ENCODE results near the gene TMEM37. TPM values are rescaled to one million over a fixed set of nuclear protein-coding genes. Genes with fewer than 3 reads are reported as not detected.

Gene TMEM37
- total and polyA plus RNA-seq, 4 donors: 17.6 to 125 (median 37.4) TPM

DNA sequence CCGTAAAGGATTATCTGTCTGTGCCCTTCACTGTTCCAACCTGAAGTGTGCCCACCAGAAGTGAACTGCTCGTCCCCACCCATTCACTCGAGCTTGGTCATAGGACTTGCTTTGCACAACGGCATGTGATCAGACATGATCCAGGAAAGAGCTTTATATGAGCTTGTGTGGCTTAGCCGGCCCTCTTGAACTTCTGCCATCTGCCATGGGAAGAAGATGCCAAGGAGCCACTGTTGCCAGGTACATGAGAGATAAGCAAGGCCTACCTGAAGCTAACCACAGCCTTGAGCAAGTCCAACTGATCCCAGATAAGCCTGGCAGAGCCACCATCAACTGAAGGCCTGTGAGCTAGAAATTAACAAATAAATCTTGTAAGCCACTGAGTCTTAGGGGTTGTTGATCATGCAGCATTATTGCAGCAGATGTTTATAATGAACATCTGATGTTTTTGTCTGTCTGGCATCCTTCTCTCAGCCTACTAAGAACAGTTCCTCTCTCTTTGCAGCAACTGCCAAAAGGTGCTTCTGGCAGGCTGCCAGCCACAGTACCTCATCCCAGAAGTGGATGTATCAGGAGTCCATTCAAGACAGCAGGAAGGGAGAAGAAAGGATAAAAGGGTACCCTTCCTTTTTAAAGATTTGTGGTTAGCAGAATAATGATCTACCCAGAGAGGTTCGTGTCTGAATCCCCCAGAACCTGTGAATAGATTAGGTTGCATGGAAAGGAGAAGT, 48.1 kb upstream of the TMEM37 start:
- 90% methylated on average over 6 of the region's 6 CpGs for WGBS
- H3K27me3 ChIP-seq (ENCODE audit: control insufficient read depth in 4 of 4, insufficient read depth in 4 of 4, low read length in 3 of 4): no peaks in the 10 kb centered on the region
- no peak overlapping the region for H3K27ac ChIP-seq (ENCODE audit: low read depth in 1 of 2, low read length in 2 of 2)
- no peaks in the 10 kb centered on the region for H3K9me3 ChIP-seq (ENCODE audit: control insufficient read depth in 4 of 4, low read length in 3 of 4)
- H3K4me1 ChIP-seq (ENCODE audit: control insufficient read depth in 4 of 4, insufficient read depth in 4 of 4, low read length in 3 of 4): peaks cover 0 to 8% (median 4%) of the 10 kb centered on the region in 4 donors
- no peaks in the 10 kb centered on the region for H3K36me3 ChIP-seq (ENCODE audit: control insufficient read depth in 4 of 4, insufficient read depth in 3 of 4, low read depth in 1 of 4, low read length in 3 of 4)
- no peak for DNase-seq (ENCODE audit: low spot score)
- no peak overlapping the region for H3K9ac ChIP-seq (ENCODE audit: low read depth in 1 of 2, low read length in 2 of 2)
- TF ChIP-seq HNF4G (IDR thresholded peaks at IDR 0.05) (no peak), JUND (IDR thresholded peaks at IDR 0.05) (no peak), GABPA (IDR thresholded peaks at IDR 0.05 in 1 of 2, conservative IDR thresholded peaks at IDR 0.05 in 1 of 2) (no peak), EGR1 (IDR thresholded peaks at IDR 0.05; ENCODE audit: low read depth in 2 of 2) (no peak), FOXA1 (IDR thresholded peaks at IDR 0.05) (no peak), RXRA (IDR thresholded peaks at IDR 0.05) (no peak)
- TF ChIP-seq, protein P1, sequence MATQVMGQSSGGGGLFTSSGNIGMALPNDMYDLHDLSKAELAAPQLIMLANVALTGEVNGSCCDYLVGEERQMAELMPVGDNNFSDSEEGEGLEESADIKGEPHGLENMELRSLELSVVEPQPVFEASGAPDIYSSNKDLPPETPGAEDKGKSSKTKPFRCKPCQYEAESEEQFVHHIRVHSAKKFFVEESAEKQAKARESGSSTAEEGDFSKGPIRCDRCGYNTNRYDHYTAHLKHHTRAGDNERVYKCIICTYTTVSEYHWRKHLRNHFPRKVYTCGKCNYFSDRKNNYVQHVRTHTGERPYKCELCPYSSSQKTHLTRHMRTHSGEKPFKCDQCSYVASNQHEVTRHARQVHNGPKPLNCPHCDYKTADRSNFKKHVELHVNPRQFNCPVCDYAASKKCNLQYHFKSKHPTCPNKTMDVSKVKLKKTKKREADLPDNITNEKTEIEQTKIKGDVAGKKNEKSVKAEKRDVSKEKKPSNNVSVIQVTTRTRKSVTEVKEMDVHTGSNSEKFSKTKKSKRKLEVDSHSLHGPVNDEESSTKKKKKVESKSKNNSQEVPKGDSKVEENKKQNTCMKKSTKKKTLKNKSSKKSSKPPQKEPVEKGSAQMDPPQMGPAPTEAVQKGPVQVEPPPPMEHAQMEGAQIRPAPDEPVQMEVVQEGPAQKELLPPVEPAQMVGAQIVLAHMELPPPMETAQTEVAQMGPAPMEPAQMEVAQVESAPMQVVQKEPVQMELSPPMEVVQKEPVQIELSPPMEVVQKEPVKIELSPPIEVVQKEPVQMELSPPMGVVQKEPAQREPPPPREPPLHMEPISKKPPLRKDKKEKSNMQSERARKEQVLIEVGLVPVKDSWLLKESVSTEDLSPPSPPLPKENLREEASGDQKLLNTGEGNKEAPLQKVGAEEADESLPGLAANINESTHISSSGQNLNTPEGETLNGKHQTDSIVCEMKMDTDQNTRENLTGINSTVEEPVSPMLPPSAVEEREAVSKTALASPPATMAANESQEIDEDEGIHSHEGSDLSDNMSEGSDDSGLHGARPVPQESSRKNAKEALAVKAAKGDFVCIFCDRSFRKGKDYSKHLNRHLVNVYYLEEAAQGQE (IDR thresholded peaks at IDR 0.05): no peak
- no peak overlapping the region for H3K4me3 ChIP-seq (ENCODE audit: low read depth in 1 of 3, low read length in 3 of 3)

DNA sequence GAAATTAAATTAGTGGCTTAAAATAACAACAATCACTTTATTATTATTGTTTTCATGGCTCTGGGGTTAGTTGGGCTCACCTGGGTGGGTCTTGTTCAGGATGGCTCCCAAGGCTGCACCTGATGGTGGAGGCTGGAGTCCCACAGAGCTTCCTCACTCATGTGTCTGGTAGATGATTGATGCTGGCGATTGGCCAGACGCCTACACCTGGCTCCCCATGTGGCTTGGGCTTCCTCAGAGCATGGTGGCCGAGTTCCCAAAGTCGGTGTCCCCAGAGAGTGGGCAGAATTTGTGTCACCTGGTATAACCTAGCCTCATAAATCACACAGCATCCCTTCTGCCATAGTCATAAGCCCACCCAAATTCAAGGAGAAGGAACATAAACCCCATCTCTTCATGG, 46.7 kb upstream of the TMEM37 start:
- TF ChIP-seq JUND (IDR thresholded peaks at IDR 0.05) (no peak), HNF4A (conservative IDR thresholded peaks at IDR 0.05) (no peak), FOXA2 (IDR thresholded peaks at IDR 0.05) (no peak), GABPA (IDR thresholded peaks at IDR 0.05 in 1 of 2, conservative IDR thresholded peaks at IDR 0.05 in 1 of 2) (no peak), YY1 (IDR thresholded peaks at IDR 0.05) (no peak), FOXA1 (IDR thresholded peaks at IDR 0.05) (no peak), NR2F2 (IDR thresholded peaks at IDR 0.05) (no peak), HNF4G (IDR thresholded peaks at IDR 0.05) (no peak), RAD21 (IDR thresholded peaks at IDR 0.05) (no peak), EGR1 (IDR thresholded peaks at IDR 0.05; ENCODE audit: low read depth in 2 of 2) (no peak), SP1 (IDR thresholded peaks at IDR 0.05) (no peak)
- TF ChIP-seq, protein P1 (IDR thresholded peaks at IDR 0.05): no peak
- TF ChIP-seq, protein P2, sequence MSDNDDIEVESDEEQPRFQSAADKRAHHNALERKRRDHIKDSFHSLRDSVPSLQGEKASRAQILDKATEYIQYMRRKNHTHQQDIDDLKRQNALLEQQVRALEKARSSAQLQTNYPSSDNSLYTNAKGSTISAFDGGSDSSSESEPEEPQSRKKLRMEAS (IDR thresholded peaks at IDR 0.05): no peak
- TF ChIP-seq, protein P3, sequence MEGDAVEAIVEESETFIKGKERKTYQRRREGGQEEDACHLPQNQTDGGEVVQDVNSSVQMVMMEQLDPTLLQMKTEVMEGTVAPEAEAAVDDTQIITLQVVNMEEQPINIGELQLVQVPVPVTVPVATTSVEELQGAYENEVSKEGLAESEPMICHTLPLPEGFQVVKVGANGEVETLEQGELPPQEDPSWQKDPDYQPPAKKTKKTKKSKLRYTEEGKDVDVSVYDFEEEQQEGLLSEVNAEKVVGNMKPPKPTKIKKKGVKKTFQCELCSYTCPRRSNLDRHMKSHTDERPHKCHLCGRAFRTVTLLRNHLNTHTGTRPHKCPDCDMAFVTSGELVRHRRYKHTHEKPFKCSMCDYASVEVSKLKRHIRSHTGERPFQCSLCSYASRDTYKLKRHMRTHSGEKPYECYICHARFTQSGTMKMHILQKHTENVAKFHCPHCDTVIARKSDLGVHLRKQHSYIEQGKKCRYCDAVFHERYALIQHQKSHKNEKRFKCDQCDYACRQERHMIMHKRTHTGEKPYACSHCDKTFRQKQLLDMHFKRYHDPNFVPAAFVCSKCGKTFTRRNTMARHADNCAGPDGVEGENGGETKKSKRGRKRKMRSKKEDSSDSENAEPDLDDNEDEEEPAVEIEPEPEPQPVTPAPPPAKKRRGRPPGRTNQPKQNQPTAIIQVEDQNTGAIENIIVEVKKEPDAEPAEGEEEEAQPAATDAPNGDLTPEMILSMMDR (IDR thresholded peaks at IDR 0.05; ENCODE audit: low read depth, low read length, missing input control): no peak
- TF ChIP-seq, protein P4, sequence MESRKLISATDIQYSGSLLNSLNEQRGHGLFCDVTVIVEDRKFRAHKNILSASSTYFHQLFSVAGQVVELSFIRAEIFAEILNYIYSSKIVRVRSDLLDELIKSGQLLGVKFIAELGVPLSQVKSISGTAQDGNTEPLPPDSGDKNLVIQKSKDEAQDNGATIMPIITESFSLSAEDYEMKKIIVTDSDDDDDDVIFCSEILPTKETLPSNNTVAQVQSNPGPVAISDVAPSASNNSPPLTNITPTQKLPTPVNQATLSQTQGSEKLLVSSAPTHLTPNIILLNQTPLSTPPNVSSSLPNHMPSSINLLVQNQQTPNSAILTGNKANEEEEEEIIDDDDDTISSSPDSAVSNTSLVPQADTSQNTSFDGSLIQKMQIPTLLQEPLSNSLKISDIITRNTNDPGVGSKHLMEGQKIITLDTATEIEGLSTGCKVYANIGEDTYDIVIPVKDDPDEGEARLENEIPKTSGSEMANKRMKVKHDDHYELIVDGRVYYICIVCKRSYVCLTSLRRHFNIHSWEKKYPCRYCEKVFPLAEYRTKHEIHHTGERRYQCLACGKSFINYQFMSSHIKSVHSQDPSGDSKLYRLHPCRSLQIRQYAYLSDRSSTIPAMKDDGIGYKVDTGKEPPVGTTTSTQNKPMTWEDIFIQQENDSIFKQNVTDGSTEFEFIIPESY (IDR thresholded peaks at IDR 0.05): no peak
- TF ChIP-seq, protein P5, sequence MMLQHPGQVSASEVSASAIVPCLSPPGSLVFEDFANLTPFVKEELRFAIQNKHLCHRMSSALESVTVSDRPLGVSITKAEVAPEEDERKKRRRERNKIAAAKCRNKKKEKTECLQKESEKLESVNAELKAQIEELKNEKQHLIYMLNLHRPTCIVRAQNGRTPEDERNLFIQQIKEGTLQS (IDR thresholded peaks at IDR 0.05): no peak

More for the DNA sequence above, 46.7 kb upstream of the TMEM37 start:
- Histone ChIP-seq H3K9me3 (ENCODE audit: control insufficient read depth in 4 of 4, low read length in 3 of 4) (no peaks in the 10 kb centered on the region), H3K27ac (ENCODE audit: low read depth in 1 of 2, low read length in 2 of 2) (no peak overlapping the region), H3K36me3 (ENCODE audit: control insufficient read depth in 4 of 4, insufficient read depth in 3 of 4, low read depth in 1 of 4, low read length in 3 of 4) (no peaks in the 10 kb centered on the region), H3K9ac (ENCODE audit: low read depth in 1 of 2, low read length in 2 of 2) (no peak overlapping the region), H3K4me1 (ENCODE audit: control insufficient read depth in 4 of 4, insufficient read depth in 4 of 4, low read length in 3 of 4) (peaks cover 0 to 17% (median 10%) of the 10 kb centered on the region in 4 donors), H3K27me3 (ENCODE audit: control insufficient read depth in 4 of 4, insufficient read depth in 4 of 4, low read length in 3 of 4) (no peaks in the 10 kb centered on the region), H3K4me3 (ENCODE audit: low read depth in 1 of 3, low read length in 3 of 3) (no peak overlapping the region)
- no peak for DNase-seq (ENCODE audit: low spot score)
- WGBS: 88% methylated on average over 4 of the region's 4 CpGs

All from liver (tissue), 9 donors.